Stomach (tissue), 9 donors: ENCODE data around the gene BCL2A1. TPM values are rescaled to one million over a fixed set of nuclear protein-coding genes. Genes with fewer than 3 reads are reported as not detected.

Source experiments
- DNase-seq, 2 donors: peaks; one replicate each; pipeline versions ENCODE4 v3.0.0 to v3.0.0-alpha.2; 2013 to 2019
- H3K27ac ChIP-seq, 5 donors: fragments of 200-600 bp in 4 of 5; sonication (generic) in 4 of 5; one replicate each; pipeline ENCODE4 v1.5.1; 2013 to 2019; ENCODE audit warnings: mild to moderate bottlenecking in 1 of 5, moderate library complexity in 1 of 5
- H3K27me3 ChIP-seq, 3 donors: fragments of 200-600 bp; sonication (generic); one replicate each; pipeline ENCODE4 v1.5.1; 2017 to 2019; ENCODE audit warnings: mixed run types in 1 of 3
- H3K36me3 ChIP-seq, 4 donors: fragments of 200-600 bp; sonication (generic); 1 replicate in 3 of 4; 2 replicates in 1 of 4; pipeline ENCODE4 v1.5.1; 2016 to 2019
- H3K4me1 ChIP-seq, 4 donors: fragments of 200-600 bp; sonication (generic); one replicate each; pipeline ENCODE4 v1.5.1; 2016 to 2019
- H3K4me3 ChIP-seq, 4 donors: fragments of 200-600 bp; sonication (generic) in 3 of 4; one replicate each; pipeline ENCODE4 v1.5.1; 2016 to 2019; ENCODE audit warnings: mild to moderate bottlenecking in 1 of 4
- H3K9me3 ChIP-seq, 4 donors: fragments of 200-600 bp; sonication (generic); one replicate each; pipeline ENCODE4 v1.5.1; 2016 to 2019
- EP300 ChIP-seq: sonication (generic); formaldehyde crosslinking; IDR thresholded peaks from one replicate; pipeline ENCODE4 v1.6.1; 2017; ENCODE audit warnings: antibody characterized with exemption
- POLR2A ChIP-seq, 4 donors: fragments of 450-650 bp; IDR thresholded peaks; one replicate each; pipeline ENCODE4 v1.6.1; 2016; ENCODE audit warnings: antibody characterized with exemption in 4 of 4, control low read depth in 2 of 4, mild to moderate bottlenecking in 1 of 4, moderate library complexity in 1 of 4
- POLR2AphosphoS5 ChIP-seq, 3 donors: sonication (generic); formaldehyde crosslinking; IDR thresholded peaks; one replicate each; pipeline ENCODE4 v1.6.1; 2016; ENCODE audit warnings: antibody characterized with exemption in 3 of 3
- WGBS, 5 donors: extraction: QIAGEN DNeasy Blood & Tissue Kit in 3 of 5; methylation state at CpG; one replicate each; pipeline versions ENCODE4 v1.1.5 to v1.1.7; 2013 to 2018; 5-methylcytosine and 5-hydroxymethylcytosine counted together
- intact Hi-C: fragments of 100-400 bp; cut with DNase I; formaldehyde crosslinking; loops from one replicate; pipeline ENCODE4 v1.15.1; 2023; ENCODE audit warnings: low total_unique reads
- polyA plus RNA-seq, 3 donors: library from polyadenylated mRNA; stranded (reverse); fragments of 200-250 nt; gene quantifications; one replicate each; pipeline ENCODE4 v1.2.3, GENCODE V29; 2013
- total RNA-seq, 5 donors: library from RNA; depleted of rRNA; stranded (reverse); fragments of >200 nt; gene quantifications; one replicate each; pipeline versions ENCODE4 v1.1.0 to v1.2.3, GENCODE V29; 2014 to 2016
- TF ChIP-seq, protein P1 (sequence below), 7 experiments: fragments of 450-650 bp in 4 of 7; fragments of 200-600 bp in 3 of 7; sonication (generic) in 3 of 7; IDR thresholded peaks; one replicate each; pipeline ENCODE4 v1.5.1; 2016 to 2019; ENCODE audit warnings: antibody characterized with exemption in 7 of 7, control low read depth in 2 of 7, mild to moderate bottlenecking in 1 of 7
- donor health status: healthy with polysubstance abuse.
- donor health status: Bipolar disorder and iron deficiency.
- donor health status: healthy.

The BCL2A1 gene
- total and polyA plus RNA-seq, 8 donors, result 0.87 to 29.4 (median 4.1) TPM; not detected in 2

DNA sequence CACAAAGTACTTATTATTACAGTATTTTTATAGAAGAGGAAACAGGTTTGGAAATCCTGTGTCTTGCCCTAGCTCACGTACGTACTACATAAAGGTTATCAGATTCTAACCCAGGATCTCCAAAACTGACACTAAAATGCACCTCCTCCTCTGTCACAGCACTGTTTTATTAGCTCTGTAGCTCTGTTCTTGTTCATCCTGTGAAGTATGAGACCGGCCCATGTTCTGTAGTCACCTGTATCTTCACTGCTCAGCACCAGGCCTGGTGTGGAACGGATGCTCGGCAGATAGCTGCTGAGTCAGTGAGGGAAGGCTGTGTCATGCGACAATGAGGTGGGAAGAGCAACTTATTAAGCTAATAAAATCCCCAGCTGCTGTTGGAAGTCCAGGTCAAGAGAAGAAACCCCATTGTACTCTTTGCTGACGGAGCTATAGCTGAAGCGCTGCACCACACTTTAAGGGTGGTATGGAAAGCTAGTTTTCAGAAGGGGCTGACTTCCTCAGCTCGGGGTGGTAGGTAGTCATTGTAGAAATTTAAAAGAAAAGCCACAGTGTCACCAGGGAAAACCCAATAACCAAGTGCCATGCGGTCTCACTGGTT lies 22.8 kb downstream of the BCL2A1 start:
- Histone ChIP-seq H3K27me3 (no peaks in the 10 kb centered on the region), H3K4me3 (no peak overlapping the region), H3K36me3 (no peaks in the 10 kb centered on the region), H3K4me1 (no peaks in the 10 kb centered on the region), H3K9me3 (no peaks in the 10 kb centered on the region), H3K27ac (peak overlapping the region in 1 of 5 donors; percentile 2)
- TF ChIP-seq POLR2AphosphoS5 (IDR thresholded peaks at IDR 0.05), result no peak
- TF ChIP-seq, protein P1, sequence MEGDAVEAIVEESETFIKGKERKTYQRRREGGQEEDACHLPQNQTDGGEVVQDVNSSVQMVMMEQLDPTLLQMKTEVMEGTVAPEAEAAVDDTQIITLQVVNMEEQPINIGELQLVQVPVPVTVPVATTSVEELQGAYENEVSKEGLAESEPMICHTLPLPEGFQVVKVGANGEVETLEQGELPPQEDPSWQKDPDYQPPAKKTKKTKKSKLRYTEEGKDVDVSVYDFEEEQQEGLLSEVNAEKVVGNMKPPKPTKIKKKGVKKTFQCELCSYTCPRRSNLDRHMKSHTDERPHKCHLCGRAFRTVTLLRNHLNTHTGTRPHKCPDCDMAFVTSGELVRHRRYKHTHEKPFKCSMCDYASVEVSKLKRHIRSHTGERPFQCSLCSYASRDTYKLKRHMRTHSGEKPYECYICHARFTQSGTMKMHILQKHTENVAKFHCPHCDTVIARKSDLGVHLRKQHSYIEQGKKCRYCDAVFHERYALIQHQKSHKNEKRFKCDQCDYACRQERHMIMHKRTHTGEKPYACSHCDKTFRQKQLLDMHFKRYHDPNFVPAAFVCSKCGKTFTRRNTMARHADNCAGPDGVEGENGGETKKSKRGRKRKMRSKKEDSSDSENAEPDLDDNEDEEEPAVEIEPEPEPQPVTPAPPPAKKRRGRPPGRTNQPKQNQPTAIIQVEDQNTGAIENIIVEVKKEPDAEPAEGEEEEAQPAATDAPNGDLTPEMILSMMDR (IDR thresholded peaks at IDR 0.05), result no peak
- TF ChIP-seq EP300, result no peak
- no peak for TF ChIP-seq POLR2A (IDR thresholded peaks at IDR 0.05)
- WGBS, 5 donors, result 76 to 87% (median 86%) methylated on average over 10 of the region's 10 CpGs
- no peak for DNase-seq
- intact Hi-C loops, result no loop called here

DNA sequence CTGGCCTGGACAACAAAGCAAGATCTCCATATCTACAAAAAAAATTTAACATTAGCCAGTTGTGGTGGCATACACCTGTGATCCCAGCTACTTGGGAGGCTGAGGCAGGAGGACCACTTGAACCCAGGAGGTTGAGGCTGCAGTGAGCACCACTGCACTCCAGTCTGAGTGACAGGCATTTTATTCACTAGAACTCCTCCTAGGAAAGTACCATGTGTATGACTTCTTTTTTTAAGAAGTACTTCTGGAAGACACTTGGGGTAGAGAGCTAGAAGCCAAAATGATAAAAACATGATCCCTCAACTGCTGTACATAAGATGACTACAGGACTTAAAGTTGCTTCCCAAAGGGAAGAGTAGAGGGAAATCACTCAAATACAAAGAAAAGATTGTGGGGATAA lies 24.0 kb downstream of the BCL2A1 start:
- DNase-seq, result no peak
- intact Hi-C loops, result no loop called here
- peaks cover 0 to 2% (median 0%) of the 10 kb centered on the region in 3 donors for H3K27me3 ChIP-seq
- no peaks in the 10 kb centered on the region for H3K9me3 ChIP-seq
- H3K36me3 ChIP-seq, result no peaks in the 10 kb centered on the region
- H3K4me1 ChIP-seq, result no peaks in the 10 kb centered on the region
- TF ChIP-seq POLR2AphosphoS5 (IDR thresholded peaks at IDR 0.05), result no peak
- TF ChIP-seq, protein P1 (IDR thresholded peaks at IDR 0.05), result no peak
- TF ChIP-seq POLR2A (IDR thresholded peaks at IDR 0.05), result no peak
- TF ChIP-seq EP300, result no peak
- H3K27ac ChIP-seq, result no peak overlapping the region
- H3K4me3 ChIP-seq, result no peak overlapping the region

DNA sequence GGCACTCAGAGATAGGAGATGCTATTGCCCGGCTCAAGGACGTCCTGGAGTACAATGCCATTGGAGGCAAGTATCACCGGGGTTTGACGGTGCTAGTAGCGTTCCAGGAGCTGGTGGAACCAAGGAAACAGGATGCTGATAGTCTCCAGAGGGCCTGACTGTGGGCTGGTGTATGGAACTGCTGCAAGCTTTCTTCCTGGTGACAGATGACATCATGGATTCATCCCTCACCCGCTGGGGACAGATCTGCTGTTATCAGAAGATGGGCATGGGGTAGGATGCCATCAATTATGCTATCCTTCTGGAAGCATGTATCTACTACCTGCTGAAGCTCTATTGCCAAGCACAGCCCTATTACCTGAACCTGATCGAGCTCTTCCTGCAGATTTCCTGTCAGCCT lies 26.4 kb downstream of the BCL2A1 start:
- WGBS, 5 donors, result 83 to 91% (median 89%) methylated on average over 6 to 7 of the region's 7 CpGs
- TF ChIP-seq, protein P1 (IDR thresholded peaks at IDR 0.05), result no peak
- TF ChIP-seq POLR2AphosphoS5 (IDR thresholded peaks at IDR 0.05), result no peak
- intact Hi-C loops, result no loop called here

DNA sequence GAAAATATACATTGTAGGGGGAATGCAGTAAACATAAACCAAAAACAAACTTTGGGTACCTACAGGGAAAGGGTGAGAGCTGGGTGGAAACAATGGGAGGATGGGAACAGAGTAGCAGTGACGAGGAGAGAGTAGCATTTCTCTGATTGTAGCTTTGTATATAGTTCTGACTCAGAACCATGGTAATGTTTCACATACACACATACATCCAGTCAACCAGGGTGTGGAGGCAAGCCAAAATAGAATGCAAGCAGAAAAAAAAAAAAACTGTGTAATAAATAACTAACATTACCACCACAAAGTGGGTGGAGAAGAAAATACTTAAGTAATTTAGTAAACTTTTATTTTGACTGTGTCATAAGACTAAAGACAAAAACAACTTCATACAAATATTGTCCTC lies 27.2 kb downstream of the BCL2A1 start:
- Histone ChIP-seq H3K27ac (no peak overlapping the region), H3K36me3 (no peaks in the 10 kb centered on the region), H3K9me3 (no peaks in the 10 kb centered on the region), H3K27me3 (peaks cover 0 to 9% (median 0%) of the 10 kb centered on the region in 3 donors), H3K4me3 (no peak overlapping the region), H3K4me1 (no peaks in the 10 kb centered on the region)
- 41 to 48% (median 46%) methylated on average over 1 of the region's 1 CpG for WGBS, 5 donors
- intact Hi-C loops, result no loop called here
- TF ChIP-seq POLR2A (IDR thresholded peaks at IDR 0.05), result no peak
- TF ChIP-seq, protein P1 (IDR thresholded peaks at IDR 0.05), result no peak
- TF ChIP-seq EP300, result no peak
- TF ChIP-seq POLR2AphosphoS5 (IDR thresholded peaks at IDR 0.05), result no peak
- no peak for DNase-seq

More for the DNA sequence above, 26.4 kb downstream of the BCL2A1 start:
- Histone ChIP-seq H3K27me3 (peaks cover 0 to 9% (median 0%) of the 10 kb centered on the region in 3 donors), H3K36me3 (no peaks in the 10 kb centered on the region), H3K9me3 (no peaks in the 10 kb centered on the region), H3K4me3 (no peak overlapping the region), H3K27ac (no peak overlapping the region), H3K4me1 (no peaks in the 10 kb centered on the region)
- no peak for DNase-seq
